CD4-positive, alpha-beta T cell treated with Interleukin-15 for 4 hours (primary cell): Measurements from ENCODE around the gene ZC3H12C.

Source experiments
- DNase-seq: peaks from one replicate; pipeline ENCODE4 v3.0.0-alpha.2; 2020; ENCODE audit warnings: low spot score

The ZC3H12C gene

DNA sequence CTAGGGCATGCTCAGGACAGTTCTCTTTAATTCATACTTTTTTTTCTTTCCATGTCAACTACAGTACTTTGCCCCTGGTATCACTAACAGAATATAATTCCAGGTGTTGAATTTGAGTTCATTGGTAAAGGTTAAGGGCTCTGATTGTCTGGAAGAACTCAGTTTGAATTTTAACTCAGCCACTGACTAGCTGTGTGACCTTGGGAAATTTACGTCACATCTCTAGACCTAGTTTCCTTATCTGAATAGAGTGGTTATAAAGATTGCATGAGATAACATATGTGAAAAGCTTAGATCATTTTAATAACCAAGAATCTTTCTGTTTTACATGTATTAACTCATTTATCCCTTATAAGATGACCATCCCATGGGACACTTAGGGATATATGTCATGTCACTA, 15.8 kb upstream of the ZC3H12C start:
- no peak for DNase-seq

DNA sequence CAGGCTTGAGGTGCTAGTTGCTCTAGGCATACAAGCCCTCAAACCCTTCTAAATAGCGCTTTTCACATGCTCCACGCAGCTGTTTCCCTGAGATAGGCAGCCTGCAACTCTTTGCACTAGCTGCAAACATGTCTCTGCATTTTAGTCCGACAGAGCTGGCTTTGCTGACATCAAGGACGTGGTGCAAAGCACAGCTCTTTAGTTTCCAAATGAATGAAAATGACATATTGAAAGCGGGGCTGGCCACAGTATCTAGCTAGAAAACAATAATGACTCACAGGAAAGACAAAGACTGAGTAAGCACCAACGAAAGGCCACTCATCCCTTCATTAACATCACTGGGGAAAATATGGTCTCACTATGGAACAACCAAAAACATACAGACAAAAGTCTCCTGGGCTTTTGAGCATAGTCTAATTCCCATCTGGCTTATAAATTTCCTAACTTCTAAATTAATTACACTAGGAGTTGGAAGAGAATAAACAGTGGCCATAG, 15.3 kb upstream of the ZC3H12C start:
- DNase-seq, result no peak

DNA sequence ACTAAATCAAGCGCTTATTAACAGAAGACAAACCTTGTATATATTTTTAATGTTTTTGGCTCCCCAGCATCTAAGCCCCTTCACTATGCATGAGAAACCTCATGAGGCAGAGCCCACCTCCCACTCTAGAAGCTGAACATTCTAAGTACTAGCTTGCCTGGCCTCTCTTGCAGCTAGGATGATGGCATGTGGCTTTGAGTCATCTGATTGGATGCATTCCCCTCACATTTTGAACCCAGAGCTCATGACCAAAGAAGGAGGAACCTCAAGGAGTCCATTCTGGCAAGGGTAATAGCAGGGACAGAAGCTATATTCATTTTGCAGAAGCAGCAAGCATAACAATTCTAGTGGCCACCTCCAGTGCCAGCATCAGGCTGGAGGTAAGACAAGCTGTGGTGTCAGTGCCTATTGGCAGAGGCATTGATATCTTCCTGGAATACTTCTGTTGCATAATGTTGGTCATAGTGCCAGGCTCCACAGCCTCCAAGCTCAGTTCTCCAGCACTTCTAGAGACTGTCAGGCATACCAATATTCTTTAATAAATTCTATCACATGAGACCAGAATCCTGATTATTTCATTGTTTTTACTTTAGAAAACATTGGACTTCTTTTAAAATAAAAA, 14.2 kb upstream of the ZC3H12C start:
- no peak for DNase-seq

DNA sequence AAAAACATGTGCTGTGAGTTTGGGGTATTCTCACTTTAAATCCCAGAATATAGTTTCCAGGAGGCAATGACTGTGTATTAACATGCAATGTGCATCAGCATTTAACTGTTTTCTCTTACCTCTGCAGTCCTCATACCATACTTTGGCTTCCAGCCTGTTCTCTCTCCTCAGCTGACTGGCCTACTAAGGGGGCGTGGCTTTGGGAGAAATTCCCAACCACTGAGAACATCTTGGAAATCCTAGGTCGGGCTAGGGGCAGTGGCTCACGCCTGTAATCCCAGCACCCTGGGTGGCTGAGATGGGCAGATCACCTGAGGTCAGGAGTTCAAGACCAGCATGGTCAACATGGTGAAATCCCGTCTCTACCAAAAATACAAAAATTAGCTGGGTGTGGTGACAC, 13.5 kb upstream of the ZC3H12C start:
- no peak for DNase-seq

DNA sequence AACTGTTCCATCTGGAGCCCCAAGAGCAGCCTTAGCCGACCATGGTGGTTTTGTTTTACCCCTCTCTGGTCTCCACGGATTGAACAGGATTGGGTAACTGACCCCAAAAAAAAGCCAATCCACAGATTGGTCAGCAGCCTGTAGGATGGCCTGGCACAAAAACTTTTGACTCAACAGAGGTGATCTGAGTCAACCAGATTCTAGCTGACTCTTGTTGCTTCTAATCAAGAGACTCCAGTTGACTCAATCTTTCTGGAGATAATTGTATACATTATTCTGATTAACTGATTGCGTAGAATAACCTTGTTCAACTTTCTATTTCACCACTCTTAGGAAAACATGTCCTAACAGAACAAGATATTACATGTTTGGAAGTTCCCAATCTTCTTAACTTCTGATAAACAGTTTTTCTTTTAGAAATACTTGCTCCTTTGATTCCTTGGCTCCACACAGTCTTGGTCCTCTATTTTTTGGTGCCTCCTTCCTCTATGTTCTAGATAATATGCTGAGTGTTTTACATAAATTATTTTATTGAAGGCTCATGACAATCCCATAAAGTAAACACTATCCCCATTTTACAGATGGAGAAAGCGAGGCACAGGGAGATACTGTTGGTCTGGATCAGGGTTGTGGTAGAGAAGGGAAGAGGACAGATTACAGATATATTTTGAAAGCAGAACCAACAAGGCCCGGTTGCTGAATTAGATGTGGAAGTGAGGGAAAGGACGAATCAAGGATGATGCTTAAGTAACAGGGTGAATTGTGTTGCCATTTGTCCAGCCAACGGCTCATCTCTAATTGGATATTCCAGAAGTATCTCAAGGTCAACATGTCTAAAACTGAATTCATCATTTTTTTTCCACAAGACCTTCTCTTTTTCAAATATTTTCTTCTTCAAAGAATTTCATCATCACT, 11.5 kb upstream of the ZC3H12C start:
- no peak for DNase-seq

DNA sequence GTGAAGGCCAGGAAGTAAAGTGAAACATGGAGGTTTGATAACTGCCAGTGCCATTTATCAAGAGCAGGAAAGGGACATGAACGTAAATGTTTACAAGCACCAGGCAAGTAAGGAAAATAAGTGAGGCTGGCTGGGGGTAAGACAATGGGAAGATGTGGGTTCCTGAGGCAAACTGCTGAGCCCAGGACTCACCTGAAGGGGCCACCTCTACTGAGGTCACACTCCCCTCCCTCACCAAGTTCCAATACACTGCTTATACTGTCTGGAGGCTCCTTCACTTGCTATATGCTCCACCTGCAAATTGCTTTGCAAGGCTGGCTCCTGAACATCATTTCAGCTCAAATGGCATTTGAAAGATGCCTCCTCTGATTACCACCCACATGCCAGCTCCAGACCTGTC, 10.3 kb upstream of the ZC3H12C start:
- no peak for DNase-seq

DNA sequence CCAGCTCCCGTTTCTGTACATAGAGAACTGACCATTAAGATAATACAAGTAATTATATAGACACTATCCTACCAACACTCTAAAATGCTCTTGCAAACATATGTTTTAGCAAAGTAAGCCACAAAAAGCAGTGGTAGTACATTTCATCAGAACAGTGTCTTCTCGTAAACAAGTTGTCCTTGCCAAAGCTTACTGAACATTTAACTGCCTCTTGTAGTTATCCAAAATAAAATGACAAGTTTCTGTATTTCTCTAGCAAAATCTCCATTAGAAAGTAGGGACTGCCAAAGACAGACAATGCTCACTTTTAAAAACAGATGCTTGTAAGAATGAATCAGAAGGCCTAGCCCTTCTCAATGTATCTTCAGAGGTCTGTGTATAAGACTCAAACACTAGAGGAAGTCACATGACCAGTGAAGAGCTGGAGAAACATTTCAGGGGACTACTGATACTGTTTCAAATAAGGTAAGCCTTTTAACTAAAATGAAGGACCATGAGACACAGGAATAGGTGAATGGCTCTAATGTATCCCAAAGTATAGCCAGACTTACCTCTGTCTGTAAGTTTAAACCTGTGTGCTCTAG, 7.8 kb upstream of the ZC3H12C start:
- no peak for DNase-seq

DNA sequence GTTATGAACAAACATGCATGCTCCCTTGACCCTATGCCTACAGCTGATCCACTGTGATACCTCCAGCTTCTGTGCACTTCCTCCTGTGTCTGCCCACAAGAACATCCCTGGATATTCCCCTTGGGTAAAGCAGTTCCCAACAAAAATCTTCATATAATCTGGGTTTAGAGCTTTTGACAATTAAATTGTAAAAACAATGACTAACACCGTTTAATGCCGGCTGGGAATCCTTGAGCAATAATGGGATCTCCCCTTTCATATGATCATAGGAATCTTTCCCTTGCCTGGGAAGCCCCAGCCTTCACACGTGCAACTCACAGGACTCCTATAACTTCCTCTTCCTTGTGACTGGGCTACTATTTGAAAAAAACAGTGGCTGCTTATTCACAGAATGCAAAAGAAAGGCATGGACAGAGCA, 6.3 kb upstream of the ZC3H12C start:
- DNase-seq, result no peak

DNA sequence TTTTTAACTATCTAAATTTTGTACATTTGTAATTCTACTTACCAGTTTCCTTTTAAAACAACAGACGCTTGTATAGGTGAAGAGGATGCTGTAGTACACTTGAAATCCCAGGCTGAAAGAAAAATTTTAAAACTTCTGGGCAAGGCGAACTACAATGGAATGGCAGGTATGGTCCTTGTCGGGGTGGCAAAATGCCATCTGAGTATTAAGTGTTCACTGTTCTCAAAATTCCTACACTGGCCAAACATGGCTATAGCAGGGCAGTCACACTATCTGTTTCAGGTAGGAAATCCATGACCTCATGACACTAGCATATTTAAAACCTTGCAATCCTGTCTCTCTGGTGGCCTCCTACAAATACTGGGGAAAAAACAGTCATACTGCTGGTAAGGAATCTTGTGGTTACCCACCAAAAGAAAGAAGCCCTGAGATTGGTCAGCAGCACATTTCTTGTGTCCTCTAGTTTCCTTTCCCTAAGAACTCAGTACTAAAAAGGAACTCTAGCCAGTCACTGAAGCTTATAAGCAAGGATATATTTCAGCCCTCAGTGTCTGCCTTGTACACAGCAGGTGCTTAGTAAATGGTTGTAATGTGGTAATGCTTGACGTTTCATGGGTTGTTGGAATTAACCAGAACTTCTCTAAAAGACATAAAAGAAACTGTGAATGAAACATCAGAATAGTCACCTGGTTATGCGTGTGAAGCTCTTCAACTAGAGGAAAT, 5.2 kb upstream of the ZC3H12C start:
- no peak for DNase-seq

DNA sequence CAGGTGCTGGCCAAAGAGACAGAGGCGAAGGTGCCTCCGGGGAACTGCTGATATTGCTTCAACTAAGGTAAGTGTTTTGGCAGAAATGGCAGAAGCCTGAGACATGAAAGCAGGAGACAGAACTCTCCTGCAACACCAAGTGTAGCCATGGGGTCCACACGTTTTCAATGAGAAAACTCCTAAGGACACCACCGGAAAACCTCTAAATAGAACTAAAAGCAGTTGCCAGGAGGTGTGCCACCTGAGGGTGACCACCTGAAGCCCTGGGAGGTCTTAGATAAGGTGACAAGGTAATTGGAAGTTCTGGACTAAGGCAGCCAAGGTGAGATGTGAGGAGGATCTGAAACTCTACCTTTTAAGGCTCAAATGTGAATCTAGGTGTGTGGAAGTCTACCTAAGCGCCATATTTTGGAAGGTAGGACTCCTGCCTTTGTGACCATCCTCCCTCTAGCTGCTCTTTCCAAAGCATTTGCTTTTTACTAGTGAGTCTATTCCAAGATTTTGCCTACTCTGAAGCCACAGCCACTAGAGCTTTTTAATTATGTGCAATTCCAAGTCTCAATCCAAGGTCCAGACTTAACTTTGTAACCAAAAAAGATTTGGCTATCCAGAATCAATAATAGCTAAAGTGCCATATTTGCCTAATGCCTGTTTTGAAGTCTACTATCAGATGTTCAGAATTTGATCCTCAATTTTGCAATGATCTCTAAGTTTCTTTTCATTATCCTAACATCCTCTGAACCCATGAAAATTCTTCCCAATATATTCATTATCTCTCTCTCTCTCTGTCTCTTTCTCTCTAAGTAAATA, 4.5 kb upstream of the ZC3H12C start:
- no peak for DNase-seq

DNA sequence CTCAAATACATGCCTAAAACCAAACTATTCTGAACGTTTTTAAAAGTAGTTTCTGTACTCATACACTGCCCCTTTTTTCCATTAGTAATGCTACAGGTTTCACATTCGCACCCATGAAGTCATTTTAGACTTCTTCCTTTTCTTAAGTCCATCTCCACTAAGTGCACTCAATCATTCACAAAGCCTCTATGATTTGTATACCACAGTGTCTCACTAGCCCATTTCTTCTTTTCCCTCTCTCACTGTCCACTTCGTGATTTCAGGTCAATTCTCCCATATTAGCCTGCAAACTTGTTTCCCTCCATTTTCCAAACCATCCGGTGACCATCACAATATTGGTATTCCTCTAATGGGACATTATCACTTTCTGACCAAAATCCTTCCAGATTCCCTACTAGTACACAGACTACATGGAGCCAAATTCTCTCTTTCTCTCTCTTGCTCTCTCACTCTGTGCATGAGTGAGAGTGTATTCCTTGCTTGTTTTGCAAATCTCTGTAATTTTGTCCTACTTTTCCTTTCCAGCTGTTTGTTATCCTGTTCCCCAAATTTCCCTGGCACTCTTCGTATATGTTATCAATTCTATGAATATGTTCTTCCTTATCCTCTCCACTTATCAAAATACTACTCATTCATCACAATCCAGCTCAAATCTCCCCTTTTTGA, 3.4 kb upstream of the ZC3H12C start:
- no peak for DNase-seq

DNA sequence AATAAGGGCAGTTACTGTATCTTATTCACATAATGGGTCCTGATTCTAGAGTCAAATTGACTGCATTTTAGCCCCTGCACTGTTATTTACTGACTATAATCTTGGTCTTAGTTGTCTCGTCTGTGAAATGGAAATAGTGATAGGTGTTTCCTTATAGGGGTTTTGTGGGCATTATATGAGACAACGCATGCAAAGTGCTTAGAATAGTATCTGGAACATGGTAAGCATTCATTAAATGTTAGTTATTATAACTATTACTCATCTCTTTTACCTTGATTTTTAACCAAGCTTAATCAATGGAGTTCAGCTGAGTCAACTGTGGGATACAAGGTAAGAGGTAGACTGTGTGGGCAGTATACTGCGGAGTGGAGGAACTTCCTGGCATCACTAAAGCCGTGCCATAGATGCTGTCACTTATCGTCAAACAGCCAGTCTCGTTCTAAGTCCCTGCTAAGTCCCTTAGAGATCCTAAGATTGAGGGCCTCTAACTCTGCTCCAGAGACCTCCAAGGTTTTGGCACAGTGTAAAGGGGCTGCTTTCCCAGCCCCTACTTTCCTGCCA, 2.6 kb upstream of the ZC3H12C start:
- no peak for DNase-seq

DNA sequence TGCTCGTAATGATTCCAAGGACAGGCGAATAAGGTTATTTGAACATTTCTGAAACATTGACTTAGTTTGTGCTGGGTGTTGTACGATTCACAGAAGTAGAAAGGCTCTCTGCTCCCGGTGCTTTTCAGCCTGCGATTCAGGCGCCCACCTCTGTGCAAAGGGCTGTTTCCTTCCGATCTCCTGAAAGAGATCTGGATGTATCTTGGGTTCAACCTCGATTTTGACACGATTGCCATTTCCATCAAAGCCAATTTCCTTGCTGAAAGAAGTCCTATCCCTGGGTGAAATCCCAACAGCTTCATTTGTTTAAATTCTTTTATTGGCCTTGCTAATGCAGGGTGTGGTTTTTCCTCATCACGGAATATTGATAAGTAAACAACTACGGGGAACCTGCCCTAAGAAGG, 1.1 kb upstream of the ZC3H12C start:
- DNase-seq, result no peak

DNA sequence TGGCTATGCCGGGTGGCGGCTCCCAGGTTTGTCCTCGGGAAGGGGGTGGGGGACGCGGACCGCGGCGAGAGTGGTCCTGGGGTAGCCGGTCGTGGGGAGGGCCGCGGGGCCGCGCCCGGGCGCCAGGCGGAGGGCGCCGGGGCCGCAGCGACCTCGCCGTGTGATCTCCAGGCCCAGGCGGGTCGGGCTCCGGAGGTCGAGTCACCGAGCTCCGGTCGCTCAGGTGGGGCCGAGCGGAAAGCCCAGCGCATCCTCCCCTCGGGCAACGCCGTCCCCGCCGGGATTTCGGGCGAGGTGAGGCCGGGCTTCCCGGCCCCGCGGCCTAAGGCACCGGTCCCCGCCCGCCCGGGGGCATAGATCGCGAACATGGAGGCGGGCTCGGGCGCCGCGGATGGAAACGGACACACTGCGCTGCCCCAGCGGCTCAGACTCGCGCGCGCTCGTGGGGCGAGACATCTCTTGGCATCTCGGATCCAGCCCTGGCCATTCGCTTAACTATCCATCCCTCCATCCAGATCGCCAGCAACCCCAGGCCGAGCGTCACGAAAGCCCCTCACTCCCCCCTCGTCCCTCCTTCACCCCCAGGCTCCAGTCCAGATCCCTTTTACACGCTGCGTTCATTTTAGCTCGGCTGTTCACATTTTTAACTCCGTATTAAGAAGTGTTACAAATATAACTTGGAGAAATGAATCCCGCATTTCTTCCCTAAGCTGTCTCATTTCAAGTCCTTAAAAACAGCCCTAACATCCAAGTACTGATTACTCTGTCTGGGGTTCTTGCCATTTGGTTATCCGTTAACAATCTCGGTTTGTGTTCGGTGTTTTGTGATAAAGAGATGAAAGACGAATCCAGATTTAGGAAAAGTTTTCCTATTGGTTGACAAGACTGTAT, 460 bp downstream of the ZC3H12C start:
- DNase-seq, result no peak

DNA sequence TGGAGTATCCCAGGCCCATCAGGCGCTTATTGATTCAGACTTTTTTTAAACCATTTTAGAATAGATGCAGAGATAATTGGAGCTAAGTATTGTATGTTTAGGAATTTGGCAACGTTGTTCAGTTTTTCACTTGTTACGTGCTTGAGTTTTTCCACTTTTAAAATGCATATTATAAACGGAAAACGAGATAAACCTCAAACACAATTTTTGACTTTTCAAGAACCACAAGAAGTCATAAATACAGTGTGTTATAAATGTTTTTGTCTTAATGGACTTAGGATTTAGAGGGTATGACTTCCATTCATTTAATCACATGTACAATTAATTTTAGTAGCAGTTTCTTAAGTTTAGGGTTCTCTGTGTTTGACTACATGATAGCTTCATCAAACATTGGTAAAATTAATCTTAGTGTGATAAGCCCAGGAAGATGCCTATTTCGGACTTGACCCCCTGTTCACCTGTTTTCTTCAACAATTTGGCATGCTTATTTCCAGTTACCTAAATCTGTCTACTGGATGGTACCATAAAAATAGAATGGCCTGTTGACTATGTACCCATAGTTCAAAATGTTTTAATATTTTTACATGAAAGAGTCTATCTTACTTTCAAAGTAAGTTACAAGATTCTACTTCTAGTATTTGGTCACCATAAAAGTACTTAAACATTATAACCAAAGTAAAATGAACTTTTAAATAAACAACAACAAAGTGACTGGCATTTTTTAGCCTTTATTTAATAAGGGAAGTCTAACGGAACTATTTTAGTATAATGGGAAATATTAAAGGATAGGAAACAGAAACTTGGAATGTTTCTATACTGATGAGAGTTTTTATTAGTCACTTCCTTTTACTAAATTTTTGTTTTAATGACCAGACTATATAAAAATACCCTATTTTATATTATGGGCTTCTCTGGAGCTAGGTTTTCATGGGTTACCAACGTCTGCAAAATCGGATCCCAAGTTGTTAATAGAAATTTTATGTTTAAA, 1.4 kb downstream of the ZC3H12C start:
- no peak for DNase-seq

DNA sequence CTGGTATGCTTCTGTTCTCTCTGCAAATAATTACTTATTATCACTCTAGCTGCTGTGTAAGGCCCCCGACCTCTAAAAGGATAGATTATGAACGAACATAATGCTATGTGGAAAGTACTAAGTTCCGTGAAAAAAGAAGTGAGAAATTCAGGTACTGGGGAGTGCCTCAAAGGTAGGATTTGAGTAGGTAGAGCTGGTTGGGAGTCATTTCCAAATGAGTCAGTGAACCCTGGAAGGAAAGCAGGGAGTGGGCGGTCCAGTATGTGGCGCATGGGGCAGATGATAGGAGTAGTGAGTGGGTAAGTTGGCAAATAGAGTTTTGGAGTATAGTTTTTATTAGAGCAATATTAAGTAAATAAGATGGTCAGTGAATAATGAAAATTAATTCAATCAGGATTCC, 2.4 kb downstream of the ZC3H12C start:
- DNase-seq, result no peak

DNA sequence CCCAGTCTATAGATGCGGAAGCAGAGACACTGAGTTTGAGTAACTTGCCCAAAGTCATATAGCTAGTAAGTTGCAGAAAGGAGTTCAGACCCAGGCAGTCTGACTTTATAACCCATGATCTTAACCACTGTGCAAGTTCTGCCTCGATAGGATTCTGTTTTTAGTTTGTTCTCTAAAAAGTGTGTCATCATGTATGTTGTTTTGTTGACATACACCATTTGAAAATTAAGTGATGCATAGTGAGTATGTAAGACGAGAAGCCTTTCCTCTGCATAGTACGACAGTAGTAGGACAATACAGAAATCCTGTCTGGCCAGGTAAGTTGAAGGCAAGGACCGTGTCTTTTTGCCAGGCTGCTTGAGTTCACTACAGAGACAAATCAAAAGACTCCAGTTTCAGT, 3.3 kb downstream of the ZC3H12C start:
- no peak for DNase-seq

DNA sequence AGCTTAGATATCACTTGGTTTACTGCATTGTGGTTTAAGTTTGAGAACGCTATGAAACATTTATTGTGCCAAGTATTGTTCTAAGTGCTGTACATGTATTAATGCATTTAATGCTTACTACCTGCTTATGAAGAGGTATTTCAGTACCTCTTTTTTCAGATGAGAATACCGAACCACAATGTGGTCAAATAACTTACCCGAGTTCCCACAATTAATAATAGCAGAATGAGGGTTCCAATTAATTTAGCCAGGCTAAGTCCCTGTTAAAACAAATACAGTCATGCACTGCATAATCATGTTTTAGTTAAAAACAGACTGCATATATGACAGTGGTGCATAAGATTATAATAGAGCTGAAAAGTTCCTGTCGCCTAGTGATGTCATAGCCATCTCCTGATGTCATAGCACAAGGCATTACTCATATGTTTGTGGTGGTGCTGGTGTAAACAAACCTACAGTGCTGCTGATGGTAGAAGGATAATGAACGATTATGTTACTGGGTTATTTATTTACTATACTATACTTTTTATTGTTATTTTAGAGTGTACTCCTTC, 4.3 kb downstream of the ZC3H12C start:
- no peak for DNase-seq
